Hepatocyte (in vitro differentiated cells): ENCODE data around the gene DIP2B. TPM values are rescaled to one million over a fixed set of nuclear protein-coding genes. Genes with fewer than 3 reads are reported as not detected.

Experiments
- DNase-seq: peaks from one replicate; pipeline ENCODE4 v3.0.0-alpha.2; 2016; ENCODE audit warnings: low spot score
- H2AFZ ChIP-seq: fragments of 200-600 bp; sonication (generic); 2 replicates; pipeline ENCODE4 v1.6.0; 2016; ENCODE audit warnings: antibody characterized with exemption, mild to moderate bottlenecking
- H3K27ac ChIP-seq: fragments of 200-600 bp; sonication (generic); 2 replicates; pipeline ENCODE4 v1.5.1; 2016; ENCODE audit warnings: mild to moderate bottlenecking
- H3K27me3 ChIP-seq: fragments of 200-600 bp; sonication (generic); 2 replicates; pipeline ENCODE4 v1.6.1; 2016
- H3K36me3 ChIP-seq: fragments of 200-600 bp; sonication (generic); replicated peaks from 2 replicates; pipeline ENCODE4 v1.5.1; 2016; ENCODE audit warnings: low read depth; ENCODE audit not compliant: insufficient read depth
- H3K4me1 ChIP-seq: fragments of 200-600 bp; sonication (generic); 2 replicates; pipeline ENCODE4 v1.5.1; 2016; ENCODE audit warnings: mild to moderate bottlenecking, moderate library complexity; ENCODE audit not compliant: insufficient read depth
- H3K4me2 ChIP-seq: fragments of 200-600 bp; sonication (generic); 2 replicates; pipeline ENCODE4 v1.6.0; 2016
- H3K4me3 ChIP-seq: fragments of 200-600 bp; sonication (generic); 2 replicates; pipeline ENCODE4 v1.5.1; 2016; ENCODE audit warnings: mild to moderate bottlenecking
- H3K79me2 ChIP-seq: fragments of 200-600 bp; sonication (generic); 2 replicates; pipeline ENCODE4 v1.6.0; 2017; ENCODE audit warnings: mild to moderate bottlenecking
- H3K9me2 ChIP-seq: fragments of 200-600 bp; sonication (generic); replicated peaks from 2 replicates; pipeline ENCODE4 v1.6.0; 2017; ENCODE audit warnings: mild to moderate bottlenecking; ENCODE audit not compliant: insufficient read depth
- H3K9me3 ChIP-seq: fragments of 200-600 bp; sonication (generic); 2 replicates; pipeline ENCODE4 v1.5.1; 2016; ENCODE audit warnings: low read depth, mild to moderate bottlenecking
- H4K20me1 ChIP-seq: fragments of 200-600 bp; sonication (generic); 2 replicates; pipeline ENCODE4 v1.6.0; 2016; ENCODE audit warnings: mild to moderate bottlenecking; ENCODE audit not compliant: insufficient read depth, poor library complexity, severe bottlenecking
- EZH2 ChIP-seq: fragments of 200-600 bp; sonication (generic); IDR thresholded peaks from 2 replicates; pipeline ENCODE4 v1.6.1; 2016; ENCODE audit warnings: antibody characterized with exemption, mild to moderate bottlenecking, borderline replicate concordance
- EZH2phosphoT487 ChIP-seq: fragments of 200-600 bp; sonication (generic); IDR thresholded peaks from one replicate; pipeline ENCODE4 v1.6.1; 2018; ENCODE audit warnings: antibody characterized with exemption, mild to moderate bottlenecking, low read depth, moderate library complexity; ENCODE audit not compliant: unreplicated experiment, severe bottlenecking
- WGBS: methylation state at CpG from one replicate; pipeline ENCODE4 v1.1.6; 2016; ENCODE audit warnings: low lambda C conversion rate; ENCODE audit errors: missing lambda C conversion rate; 5-methylcytosine and 5-hydroxymethylcytosine counted together
- polyA plus RNA-seq: library from polyadenylated mRNA; unstranded; fragments of >200 nt; fragmentation: Nextera tagmentation; extraction: Ambion mirVana; gene quantifications from 2 replicates; pipeline ENCODE4 v1.2.1, GENCODE V29; 2016
- total RNA-seq: library from RNA; depleted of rRNA; stranded (reverse); fragments of >200 nt; gene quantifications from 2 replicates; pipeline ENCODE4 v1.2.3, GENCODE V29; 2014
- TF ChIP-seq, protein P1 (sequence below): fragments of 200-600 bp; sonication (generic); IDR thresholded peaks from 2 replicates; pipeline ENCODE4 v1.5.1; 2016; ENCODE audit warnings: antibody characterized with exemption, mild to moderate bottlenecking; ENCODE audit not compliant: poor library complexity

DIP2B gene
- total and polyA plus RNA-seq, 2 experiments from 2014 or later: 10.5 to 31.8 TPM

DNA sequence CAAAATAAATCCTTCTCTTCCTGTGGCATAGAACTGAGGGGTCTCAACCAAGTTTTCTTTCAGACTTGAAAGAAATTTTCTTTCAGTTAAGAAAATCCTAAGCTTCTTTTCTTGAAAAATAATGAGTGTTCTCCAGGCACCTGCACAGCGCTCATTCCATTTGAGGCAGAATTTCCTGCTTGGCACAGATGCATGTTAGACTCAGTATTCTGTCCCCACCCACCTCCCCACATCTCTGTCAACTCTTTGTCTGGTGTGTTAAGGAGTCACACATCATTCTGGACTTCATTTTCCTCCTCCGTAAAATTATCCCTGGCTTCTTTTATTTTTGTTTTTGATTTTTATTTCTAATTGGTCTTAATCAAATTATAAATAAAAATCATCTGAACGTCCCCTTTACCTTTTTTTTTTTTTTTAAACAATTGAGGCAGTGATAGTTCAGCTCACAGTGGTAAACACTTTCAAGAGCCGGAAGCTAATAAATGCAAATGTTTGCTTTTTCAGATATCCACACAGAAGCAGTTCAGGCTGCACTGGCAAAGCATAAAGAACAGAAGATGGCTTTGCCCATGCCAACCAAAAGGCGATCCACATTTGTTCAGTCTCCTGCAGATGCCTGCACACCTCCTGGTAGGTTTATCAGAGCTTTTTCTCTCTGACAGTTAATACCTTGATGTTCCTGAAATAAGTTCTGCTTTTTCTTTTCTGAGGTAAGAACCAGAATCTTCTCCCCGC is 155.1 kb downstream of the DIP2B start:
- no peaks in the 10 kb centered on the region for H3K9me2 ChIP-seq
- peak overlapping the region; percentile 54 for H3K27ac ChIP-seq
- H3K36me3 ChIP-seq: no peaks in the 10 kb centered on the region
- TF ChIP-seq, protein P1, sequence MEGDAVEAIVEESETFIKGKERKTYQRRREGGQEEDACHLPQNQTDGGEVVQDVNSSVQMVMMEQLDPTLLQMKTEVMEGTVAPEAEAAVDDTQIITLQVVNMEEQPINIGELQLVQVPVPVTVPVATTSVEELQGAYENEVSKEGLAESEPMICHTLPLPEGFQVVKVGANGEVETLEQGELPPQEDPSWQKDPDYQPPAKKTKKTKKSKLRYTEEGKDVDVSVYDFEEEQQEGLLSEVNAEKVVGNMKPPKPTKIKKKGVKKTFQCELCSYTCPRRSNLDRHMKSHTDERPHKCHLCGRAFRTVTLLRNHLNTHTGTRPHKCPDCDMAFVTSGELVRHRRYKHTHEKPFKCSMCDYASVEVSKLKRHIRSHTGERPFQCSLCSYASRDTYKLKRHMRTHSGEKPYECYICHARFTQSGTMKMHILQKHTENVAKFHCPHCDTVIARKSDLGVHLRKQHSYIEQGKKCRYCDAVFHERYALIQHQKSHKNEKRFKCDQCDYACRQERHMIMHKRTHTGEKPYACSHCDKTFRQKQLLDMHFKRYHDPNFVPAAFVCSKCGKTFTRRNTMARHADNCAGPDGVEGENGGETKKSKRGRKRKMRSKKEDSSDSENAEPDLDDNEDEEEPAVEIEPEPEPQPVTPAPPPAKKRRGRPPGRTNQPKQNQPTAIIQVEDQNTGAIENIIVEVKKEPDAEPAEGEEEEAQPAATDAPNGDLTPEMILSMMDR: no peak
- TF ChIP-seq EZH2phosphoT487: no peak
- TF ChIP-seq EZH2: no peak
- no peaks in the 10 kb centered on the region for H3K9me3 ChIP-seq
- no peak for DNase-seq
- H3K4me1 ChIP-seq: peaks cover 11% of the 10 kb centered on the region
- H3K27me3 ChIP-seq: no peaks in the 10 kb centered on the region
- H3K79me2 ChIP-seq: peaks cover 19% of the 10 kb centered on the region
- peaks cover under 1% of the 10 kb centered on the region for H4K20me1 ChIP-seq
- H3K4me2 ChIP-seq: no peak overlapping the region
- H2AFZ ChIP-seq: no peak overlapping the region
- no peak overlapping the region for H3K4me3 ChIP-seq
- 71% methylated on average over 6 of the region's 6 CpGs for WGBS

DNA sequence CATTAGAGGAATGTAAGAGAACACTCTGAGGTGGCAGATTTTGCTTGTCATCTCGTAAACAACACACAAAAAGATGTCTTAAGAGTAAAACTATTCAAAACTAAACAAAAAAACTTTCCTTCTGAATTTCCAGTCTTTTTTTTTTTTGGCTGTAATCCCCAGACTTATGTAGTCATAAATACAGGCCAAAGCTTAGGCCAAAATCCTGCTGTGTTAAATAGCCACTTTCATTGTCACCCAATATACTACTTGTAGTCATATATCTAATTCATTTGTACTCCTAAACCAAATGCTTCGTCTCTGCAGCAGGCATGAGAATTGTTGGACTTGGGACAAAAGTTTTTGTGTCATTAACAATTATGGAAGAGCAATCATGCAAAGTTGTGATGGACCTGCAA is 155.6 kb downstream of the DIP2B start:
- Histone ChIP-seq H3K36me3 (no peaks in the 10 kb centered on the region), H3K9me2 (no peaks in the 10 kb centered on the region), H3K79me2 (peaks cover 24% of the 10 kb centered on the region), H3K4me2 (no peak overlapping the region), H2AFZ (no peak overlapping the region), H3K27ac (no peak overlapping the region), H4K20me1 (peaks cover 4% of the 10 kb centered on the region), H3K4me1 (peaks cover 13% of the 10 kb centered on the region), H3K4me3 (no peak overlapping the region), H3K27me3 (no peaks in the 10 kb centered on the region), H3K9me3 (no peaks in the 10 kb centered on the region)
- 91% methylated on average over 2 of the region's 2 CpGs for WGBS
- DNase-seq: no peak
- TF ChIP-seq EZH2phosphoT487: no peak
- TF ChIP-seq, protein P1: no peak
- TF ChIP-seq EZH2: no peak

DNA sequence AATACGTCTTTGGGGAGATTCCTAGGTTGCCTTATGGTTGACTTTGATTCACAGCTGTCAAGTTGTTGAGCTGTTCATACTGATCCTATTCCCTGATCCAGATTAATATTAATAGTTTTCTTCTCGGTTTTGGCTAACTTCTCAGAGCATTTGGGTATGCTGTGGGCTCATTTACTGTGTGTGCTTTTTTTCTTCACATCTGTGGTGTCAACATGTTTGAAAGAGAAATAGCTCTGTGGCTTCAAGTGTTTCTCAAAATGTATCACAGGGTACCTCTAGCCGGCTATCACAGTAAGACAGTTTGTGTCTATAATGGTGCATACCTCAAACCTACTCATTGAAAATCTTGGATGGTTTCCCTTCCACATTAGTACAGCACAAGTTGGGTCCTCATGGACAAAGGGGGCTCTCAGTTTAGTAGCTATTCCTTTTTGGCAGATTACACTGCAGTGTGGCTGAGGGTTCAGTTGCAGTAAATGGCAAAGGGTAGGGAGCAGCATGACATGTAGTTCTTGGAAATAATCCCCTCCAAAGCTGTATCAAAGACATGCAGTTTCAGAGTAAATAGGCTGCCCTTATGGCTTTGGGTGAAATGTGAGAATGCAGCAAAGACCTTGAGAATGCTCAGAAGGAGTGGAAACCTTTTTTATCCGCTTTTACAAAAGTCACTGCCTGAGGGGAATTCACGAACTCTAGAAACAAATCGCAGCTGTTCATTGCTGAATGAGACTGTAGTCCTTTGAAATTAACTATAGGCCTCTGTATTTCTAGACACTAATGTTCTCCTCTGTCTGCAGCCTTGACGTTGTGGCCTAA is 156.7 kb downstream of the DIP2B start:
- Histone ChIP-seq H4K20me1 (peaks cover 4% of the 10 kb centered on the region), H3K27ac (no peak overlapping the region), H3K27me3 (no peaks in the 10 kb centered on the region), H3K9me2 (no peaks in the 10 kb centered on the region), H3K4me1 (peaks cover 13% of the 10 kb centered on the region), H3K79me2 (peaks cover 21% of the 10 kb centered on the region), H3K4me3 (no peak overlapping the region), H2AFZ (no peak overlapping the region), H3K4me2 (no peak overlapping the region), H3K9me3 (no peaks in the 10 kb centered on the region), H3K36me3 (no peaks in the 10 kb centered on the region)
- TF ChIP-seq EZH2 (no peak), EZH2phosphoT487 (no peak)
- TF ChIP-seq, protein P1: no peak
- WGBS: 67% methylated on average over 7 of the region's 7 CpGs
- DNase-seq: no peak
